ENCODE results near the gene DYRK1A.

The DYRK1A gene

DNA sequence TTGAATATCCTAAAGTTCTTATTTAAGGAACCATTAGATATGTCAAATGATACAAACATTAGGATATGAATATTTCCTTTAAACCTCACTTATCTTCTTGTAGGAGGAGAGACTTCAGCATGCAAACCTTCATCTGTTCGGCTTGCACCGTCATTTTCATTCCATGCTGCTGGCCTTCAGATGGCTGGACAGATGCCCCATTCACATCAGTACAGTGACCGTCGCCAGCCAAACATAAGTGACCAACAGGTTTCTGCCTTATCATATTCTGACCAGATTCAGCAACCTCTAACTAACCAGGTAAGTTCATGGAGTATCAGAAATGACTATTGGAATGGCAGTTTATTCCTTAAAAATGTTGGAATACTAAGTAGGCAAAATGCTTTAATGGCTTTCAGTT lies 106.0 kb downstream of the DYRK1A start:
- Histone ChIP-seq H3K9ac (ENCODE audit: low read depth in 1 of 2, low read length in 2 of 2) (no peak overlapping the region), H3K27ac (ENCODE audit: low read depth in 2 of 2, low read length in 2 of 2) (no peak overlapping the region), H3K4me1 (ENCODE audit: control insufficient read depth in 2 of 2, insufficient read depth in 2 of 2, low read length in 2 of 2) (no peaks in the 10 kb centered on the region), H3K4me3 (ENCODE audit: low read length in 2 of 2) (no peak overlapping the region), H3K9me3 (ENCODE audit: control insufficient read depth in 2 of 2, low read length in 2 of 2) (no peaks in the 10 kb centered on the region), H3K36me3 (ENCODE audit: control insufficient read depth in 2 of 2, insufficient read depth in 2 of 2, low read length in 2 of 2) (peaks cover 5 to 15% of the 10 kb centered on the region in 2 donors), H3K27me3 (ENCODE audit: control insufficient read depth in 2 of 2, insufficient read depth in 2 of 2, low read length in 2 of 2) (no peaks in the 10 kb centered on the region)

DNA sequence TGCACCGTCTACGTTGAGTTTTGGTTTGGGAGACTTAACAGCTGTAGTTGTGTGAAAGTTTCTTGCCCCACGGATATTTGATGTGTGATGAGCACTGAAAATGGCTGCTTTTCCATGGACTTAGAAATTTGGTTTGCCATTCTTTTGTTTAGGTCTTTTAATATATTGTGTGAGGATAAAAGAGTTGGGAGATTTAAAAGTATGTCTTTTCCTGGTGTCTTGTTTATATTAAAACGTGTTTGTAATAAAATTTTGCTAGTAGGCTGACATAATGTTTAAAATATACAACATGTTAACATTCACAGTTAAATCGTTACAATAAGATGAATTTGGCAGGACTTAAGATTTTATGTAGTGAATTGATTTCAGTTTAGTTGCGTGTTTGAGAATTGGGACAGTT lies 106.9 kb downstream of the DYRK1A start:
- Histone ChIP-seq H3K9me3 (ENCODE audit: control insufficient read depth in 2 of 2, low read length in 2 of 2) (no peaks in the 10 kb centered on the region), H3K27me3 (ENCODE audit: control insufficient read depth in 2 of 2, insufficient read depth in 2 of 2, low read length in 2 of 2) (no peaks in the 10 kb centered on the region), H3K4me3 (ENCODE audit: low read length in 2 of 2) (no peak overlapping the region), H3K27ac (ENCODE audit: low read depth in 2 of 2, low read length in 2 of 2) (no peak overlapping the region), H3K4me1 (ENCODE audit: control insufficient read depth in 2 of 2, insufficient read depth in 2 of 2, low read length in 2 of 2) (no peaks in the 10 kb centered on the region), H3K9ac (ENCODE audit: low read depth in 1 of 2, low read length in 2 of 2) (no peak overlapping the region), H3K36me3 (ENCODE audit: control insufficient read depth in 2 of 2, insufficient read depth in 2 of 2, low read length in 2 of 2) (peaks cover 5 to 15% of the 10 kb centered on the region in 2 donors)

DNA sequence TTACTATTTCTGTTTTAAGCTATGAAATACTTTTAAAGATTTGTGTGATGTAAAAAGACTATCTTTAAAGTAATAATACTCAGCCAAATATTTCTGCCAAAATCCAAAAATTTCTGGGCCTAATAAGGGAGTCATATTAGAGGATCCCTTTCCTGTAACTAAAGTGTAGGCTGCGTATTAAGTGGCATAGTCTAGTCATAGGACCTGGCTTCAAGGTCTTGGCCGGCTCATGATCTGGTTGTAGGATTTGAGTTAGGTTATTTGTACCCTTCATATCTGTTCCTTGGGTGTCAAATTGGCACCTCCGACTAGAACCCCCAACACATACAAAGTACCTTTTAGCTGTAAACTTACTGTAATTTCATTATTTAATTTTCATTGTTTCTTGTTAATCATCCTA lies 107.8 kb downstream of the DYRK1A start:
- H3K27me3 ChIP-seq (ENCODE audit: control insufficient read depth in 2 of 2, insufficient read depth in 2 of 2, low read length in 2 of 2): no peaks in the 10 kb centered on the region
- H3K4me1 ChIP-seq (ENCODE audit: control insufficient read depth in 2 of 2, insufficient read depth in 2 of 2, low read length in 2 of 2): no peaks in the 10 kb centered on the region
- H3K36me3 ChIP-seq (ENCODE audit: control insufficient read depth in 2 of 2, insufficient read depth in 2 of 2, low read length in 2 of 2): peaks cover 5 to 15% of the 10 kb centered on the region in 2 donors

DNA sequence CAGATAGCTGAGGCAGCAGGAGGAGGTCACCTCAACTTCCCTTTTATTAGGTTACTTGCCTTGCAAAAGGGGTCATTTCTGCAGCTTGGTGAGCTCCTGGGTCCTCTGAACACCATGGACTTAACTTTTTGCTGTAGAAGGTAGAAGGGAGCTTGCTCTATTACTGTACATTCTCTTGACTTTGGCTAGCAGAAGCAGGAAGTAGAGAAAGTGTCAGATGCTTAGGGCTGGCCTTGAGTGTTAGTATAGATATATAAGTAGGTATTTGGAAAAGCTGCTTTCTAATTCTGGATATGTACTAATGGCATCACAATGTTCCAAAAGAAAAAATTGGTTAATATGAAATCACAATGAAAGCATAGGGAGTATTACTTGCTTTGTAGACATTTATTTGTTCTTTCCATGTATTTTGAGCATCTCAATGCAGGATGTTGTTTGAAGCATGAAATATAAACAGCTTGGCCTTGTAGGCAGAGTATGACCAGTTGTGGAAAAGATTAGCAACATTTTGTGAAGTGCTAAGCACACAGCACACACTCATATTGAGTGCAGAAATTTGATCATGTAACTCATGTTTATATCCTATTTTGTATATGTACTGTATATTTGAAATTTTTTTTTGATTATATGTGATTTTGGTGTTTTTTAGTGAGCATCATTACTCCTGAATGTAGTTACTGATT lies 108.8 kb downstream of the DYRK1A start:
- Histone ChIP-seq H3K36me3 (ENCODE audit: control insufficient read depth in 2 of 2, insufficient read depth in 2 of 2, low read length in 2 of 2) (peaks cover 5 to 11% of the 10 kb centered on the region in 2 donors), H3K4me3 (ENCODE audit: low read length in 2 of 2) (no peak overlapping the region), H3K9ac (ENCODE audit: low read depth in 1 of 2, low read length in 2 of 2) (no peak overlapping the region), H3K27ac (ENCODE audit: low read depth in 2 of 2, low read length in 2 of 2) (no peak overlapping the region), H3K27me3 (ENCODE audit: control insufficient read depth in 2 of 2, insufficient read depth in 2 of 2, low read length in 2 of 2) (no peaks in the 10 kb centered on the region), H3K9me3 (ENCODE audit: control insufficient read depth in 2 of 2, low read length in 2 of 2) (no peaks in the 10 kb centered on the region), H3K4me1 (ENCODE audit: control insufficient read depth in 2 of 2, insufficient read depth in 2 of 2, low read length in 2 of 2) (no peaks in the 10 kb centered on the region)

More for the DNA sequence above, 107.8 kb downstream of the DYRK1A start:
- no peak overlapping the region for H3K9ac ChIP-seq (ENCODE audit: low read depth in 1 of 2, low read length in 2 of 2)
- H3K9me3 ChIP-seq (ENCODE audit: control insufficient read depth in 2 of 2, low read length in 2 of 2): no peaks in the 10 kb centered on the region
- H3K27ac ChIP-seq (ENCODE audit: low read depth in 2 of 2, low read length in 2 of 2): no peak overlapping the region
- no peak overlapping the region for H3K4me3 ChIP-seq (ENCODE audit: low read length in 2 of 2)

DNA sequence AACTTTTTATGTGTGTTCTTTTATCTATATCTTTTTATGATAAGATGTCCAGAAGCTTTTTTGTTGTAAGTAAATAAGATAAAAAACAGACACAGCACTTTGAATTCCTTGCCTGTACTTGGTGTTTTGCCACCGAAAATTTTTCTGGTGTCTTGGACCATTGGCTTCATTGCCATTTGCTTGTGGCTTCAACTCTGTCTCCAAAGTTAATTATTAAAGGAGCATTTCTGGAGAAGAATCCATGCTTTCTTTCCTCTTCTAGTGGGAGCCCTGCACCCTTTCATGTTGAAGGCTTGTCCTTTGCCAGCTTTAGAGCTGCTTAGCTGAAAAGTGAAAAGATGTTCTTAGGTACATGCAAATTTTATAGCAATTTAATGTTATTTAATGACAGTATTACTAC lies 112.2 kb downstream of the DYRK1A start:
- no peaks in the 10 kb centered on the region for H3K27me3 ChIP-seq (ENCODE audit: control insufficient read depth in 2 of 2, insufficient read depth in 2 of 2, low read length in 2 of 2)
- no peaks in the 10 kb centered on the region for H3K4me1 ChIP-seq (ENCODE audit: control insufficient read depth in 2 of 2, insufficient read depth in 2 of 2, low read length in 2 of 2)
- H3K9ac ChIP-seq (ENCODE audit: low read depth in 1 of 2, low read length in 2 of 2): no peak overlapping the region
- no peak overlapping the region for H3K4me3 ChIP-seq (ENCODE audit: low read length in 2 of 2)
- no peaks in the 10 kb centered on the region for H3K9me3 ChIP-seq (ENCODE audit: control insufficient read depth in 2 of 2, low read length in 2 of 2)
- H3K27ac ChIP-seq (ENCODE audit: low read depth in 2 of 2, low read length in 2 of 2): no peak overlapping the region
- H3K36me3 ChIP-seq (ENCODE audit: control insufficient read depth in 2 of 2, insufficient read depth in 2 of 2, low read length in 2 of 2): peaks cover 7 to 21% of the 10 kb centered on the region in 2 donors

DNA sequence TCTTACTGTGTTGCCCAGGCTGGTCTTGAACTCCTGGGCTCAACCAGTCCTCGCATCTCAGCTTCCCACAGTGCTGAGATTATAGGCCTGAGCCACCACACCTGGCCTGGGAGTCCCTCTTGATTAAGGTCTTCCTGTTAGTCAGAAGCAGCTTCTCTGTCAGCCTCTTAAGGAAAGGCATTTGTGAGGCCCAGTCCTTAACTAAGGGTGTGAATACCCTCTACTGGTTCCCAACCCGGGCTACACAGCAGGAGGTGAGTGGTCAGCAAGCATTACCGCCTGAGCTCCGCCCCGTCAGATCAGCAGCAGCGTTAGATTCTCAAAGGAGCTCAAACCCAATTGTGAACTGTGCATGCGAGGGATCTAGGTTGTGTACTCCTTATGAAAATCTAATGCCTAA lies 117.2 kb downstream of the DYRK1A start:
- H3K27ac ChIP-seq (ENCODE audit: low read depth in 2 of 2, low read length in 2 of 2): no peak overlapping the region
- H3K36me3 ChIP-seq (ENCODE audit: control insufficient read depth in 2 of 2, insufficient read depth in 2 of 2, low read length in 2 of 2): peaks cover 23 to 44% of the 10 kb centered on the region in 2 donors
- H3K4me3 ChIP-seq (ENCODE audit: low read length in 2 of 2): no peak overlapping the region
- H3K9me3 ChIP-seq (ENCODE audit: control insufficient read depth in 2 of 2, low read length in 2 of 2): no peaks in the 10 kb centered on the region
- H3K9ac ChIP-seq (ENCODE audit: low read depth in 1 of 2, low read length in 2 of 2): no peak overlapping the region
- H3K27me3 ChIP-seq (ENCODE audit: control insufficient read depth in 2 of 2, insufficient read depth in 2 of 2, low read length in 2 of 2): no peaks in the 10 kb centered on the region
- H3K4me1 ChIP-seq (ENCODE audit: control insufficient read depth in 2 of 2, insufficient read depth in 2 of 2, low read length in 2 of 2): no peaks in the 10 kb centered on the region

DNA sequence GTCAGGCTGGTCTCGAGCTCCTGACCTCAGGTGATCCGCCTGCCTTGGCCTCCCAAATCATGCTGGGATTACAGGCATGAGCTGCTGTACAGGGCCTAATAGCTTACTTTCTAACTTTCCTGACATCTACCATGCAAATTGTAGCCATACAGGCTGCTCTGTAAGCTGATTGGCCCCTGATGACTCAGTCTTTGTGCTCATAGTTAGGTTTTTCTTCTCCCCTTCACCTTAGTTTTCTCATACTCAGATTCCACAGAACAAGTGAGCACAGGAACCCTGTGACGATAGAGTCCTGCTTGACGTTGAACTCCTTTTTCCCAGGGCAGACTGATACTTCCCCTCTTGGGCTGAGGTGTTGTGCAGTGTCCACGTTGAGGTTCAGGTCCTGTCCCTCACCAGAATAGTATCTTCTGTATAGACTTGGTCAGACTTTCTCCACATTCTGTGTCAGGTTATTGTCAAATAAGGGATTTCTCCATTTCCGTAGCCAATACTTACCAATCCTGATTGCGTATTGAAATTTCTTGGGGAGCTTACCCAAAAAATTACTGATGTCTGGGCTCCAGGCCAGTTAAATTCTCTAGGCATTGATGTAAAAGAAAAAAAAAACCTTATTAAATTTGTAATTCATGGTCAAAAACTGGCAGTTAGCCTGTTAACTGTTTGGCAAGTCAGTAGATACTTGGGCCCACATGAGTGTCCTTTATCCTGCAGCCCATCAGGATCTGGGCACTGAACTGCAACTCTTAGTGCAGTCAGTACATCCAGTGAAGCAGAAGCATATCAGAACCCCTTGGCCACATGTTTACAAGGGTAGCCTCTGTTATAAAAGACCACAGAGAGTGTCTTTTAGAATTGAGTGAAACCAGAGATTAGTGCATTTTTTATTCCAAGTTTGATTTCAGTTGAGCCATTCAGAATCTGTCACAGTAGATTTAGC lies 118.2 kb downstream of the DYRK1A start:
- Histone ChIP-seq H3K9ac (ENCODE audit: low read depth in 1 of 2, low read length in 2 of 2) (no peak overlapping the region), H3K4me1 (ENCODE audit: control insufficient read depth in 2 of 2, insufficient read depth in 2 of 2, low read length in 2 of 2) (no peaks in the 10 kb centered on the region), H3K9me3 (ENCODE audit: control insufficient read depth in 2 of 2, low read length in 2 of 2) (no peaks in the 10 kb centered on the region), H3K27ac (ENCODE audit: low read depth in 2 of 2, low read length in 2 of 2) (no peak overlapping the region), H3K27me3 (ENCODE audit: control insufficient read depth in 2 of 2, insufficient read depth in 2 of 2, low read length in 2 of 2) (no peaks in the 10 kb centered on the region), H3K4me3 (ENCODE audit: low read length in 2 of 2) (no peak overlapping the region), H3K36me3 (ENCODE audit: control insufficient read depth in 2 of 2, insufficient read depth in 2 of 2, low read length in 2 of 2) (peaks cover 23 to 48% of the 10 kb centered on the region in 2 donors)

DNA sequence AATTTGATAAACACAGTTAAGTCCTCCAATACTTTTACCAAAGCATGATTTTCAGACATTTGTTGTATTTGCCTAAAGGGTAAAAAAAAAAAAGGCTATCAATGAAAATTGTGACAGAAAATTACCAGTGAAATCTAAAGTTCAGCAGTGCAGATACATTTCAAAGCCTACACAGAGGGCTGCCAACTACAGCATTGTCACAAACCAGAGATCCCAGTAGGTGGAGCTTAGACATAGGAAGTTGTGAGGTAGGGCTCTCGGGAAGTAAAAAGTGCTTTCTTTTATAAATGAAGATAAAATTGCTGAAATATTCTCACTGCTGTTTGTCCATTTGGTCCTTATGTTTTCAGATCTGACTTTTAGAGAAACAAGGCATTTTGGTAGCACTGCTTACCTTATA lies 123.0 kb downstream of the DYRK1A start:
- no peaks in the 10 kb centered on the region for H3K27me3 ChIP-seq (ENCODE audit: control insufficient read depth in 2 of 2, insufficient read depth in 2 of 2, low read length in 2 of 2)
- peaks cover 34 to 57% of the 10 kb centered on the region in 2 donors for H3K36me3 ChIP-seq (ENCODE audit: control insufficient read depth in 2 of 2, insufficient read depth in 2 of 2, low read length in 2 of 2)
- no peaks in the 10 kb centered on the region for H3K4me1 ChIP-seq (ENCODE audit: control insufficient read depth in 2 of 2, insufficient read depth in 2 of 2, low read length in 2 of 2)
- H3K9ac ChIP-seq (ENCODE audit: low read depth in 1 of 2, low read length in 2 of 2): no peak overlapping the region
- H3K27ac ChIP-seq (ENCODE audit: low read depth in 2 of 2, low read length in 2 of 2): no peak overlapping the region
- H3K9me3 ChIP-seq (ENCODE audit: control insufficient read depth in 2 of 2, low read length in 2 of 2): no peaks in the 10 kb centered on the region
- H3K4me3 ChIP-seq (ENCODE audit: low read length in 2 of 2): no peak overlapping the region

DNA sequence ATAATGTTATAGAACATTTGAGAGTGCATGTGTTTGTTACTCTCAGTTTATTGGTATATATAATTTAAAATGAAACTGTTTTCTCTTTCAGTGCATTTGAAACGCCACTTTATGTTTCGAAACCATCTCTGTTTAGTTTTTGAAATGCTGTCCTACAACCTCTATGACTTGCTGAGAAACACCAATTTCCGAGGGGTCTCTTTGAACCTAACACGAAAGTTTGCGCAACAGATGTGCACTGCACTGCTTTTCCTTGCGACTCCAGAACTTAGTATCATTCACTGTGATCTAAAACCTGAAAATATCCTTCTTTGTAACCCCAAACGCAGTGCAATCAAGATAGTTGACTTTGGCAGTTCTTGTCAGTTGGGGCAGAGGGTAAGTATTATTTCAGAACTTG lies 123.5 kb downstream of the DYRK1A start:
- Histone ChIP-seq H3K4me3 (ENCODE audit: low read length in 2 of 2) (no peak overlapping the region), H3K9ac (ENCODE audit: low read depth in 1 of 2, low read length in 2 of 2) (no peak overlapping the region), H3K36me3 (ENCODE audit: control insufficient read depth in 2 of 2, insufficient read depth in 2 of 2, low read length in 2 of 2) (peaks cover 34 to 55% of the 10 kb centered on the region in 2 donors), H3K4me1 (ENCODE audit: control insufficient read depth in 2 of 2, insufficient read depth in 2 of 2, low read length in 2 of 2) (no peaks in the 10 kb centered on the region), H3K27ac (ENCODE audit: low read depth in 2 of 2, low read length in 2 of 2) (no peak overlapping the region), H3K27me3 (ENCODE audit: control insufficient read depth in 2 of 2, insufficient read depth in 2 of 2, low read length in 2 of 2) (no peaks in the 10 kb centered on the region), H3K9me3 (ENCODE audit: control insufficient read depth in 2 of 2, low read length in 2 of 2) (no peaks in the 10 kb centered on the region)

DNA sequence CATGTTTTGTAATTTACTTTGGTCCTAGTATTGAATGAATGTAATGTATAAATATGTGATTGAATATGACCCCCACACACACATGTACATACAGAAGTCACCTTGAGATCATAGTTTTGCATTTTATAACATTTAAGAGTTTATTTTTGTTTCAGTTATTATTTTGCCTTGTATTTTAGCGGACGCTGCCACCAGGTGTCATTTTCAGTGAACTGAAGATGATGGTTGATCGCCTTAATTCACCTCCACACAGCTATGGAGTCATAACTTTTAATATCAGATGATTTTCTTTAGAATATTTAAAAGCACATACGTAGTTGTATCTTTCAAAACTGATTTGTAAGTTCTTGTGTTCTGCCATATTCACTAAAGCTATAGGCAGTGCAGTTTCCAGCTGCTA lies 130.4 kb downstream of the DYRK1A start:
- H3K36me3 ChIP-seq (ENCODE audit: control insufficient read depth in 2 of 2, insufficient read depth in 2 of 2, low read length in 2 of 2): peaks cover 31 to 37% of the 10 kb centered on the region in 2 donors
- H3K9me3 ChIP-seq (ENCODE audit: control insufficient read depth in 2 of 2, low read length in 2 of 2): no peaks in the 10 kb centered on the region
- no peak overlapping the region for H3K9ac ChIP-seq (ENCODE audit: low read depth in 1 of 2, low read length in 2 of 2)
- no peak overlapping the region for H3K4me3 ChIP-seq (ENCODE audit: low read length in 2 of 2)
- no peaks in the 10 kb centered on the region for H3K27me3 ChIP-seq (ENCODE audit: control insufficient read depth in 2 of 2, insufficient read depth in 2 of 2, low read length in 2 of 2)
- no peaks in the 10 kb centered on the region for H3K4me1 ChIP-seq (ENCODE audit: control insufficient read depth in 2 of 2, insufficient read depth in 2 of 2, low read length in 2 of 2)
- H3K27ac ChIP-seq (ENCODE audit: low read depth in 2 of 2, low read length in 2 of 2): no peak overlapping the region
